ENCODE data around the gene PLSCR3.
A peak's percentile ranks its signal among the peaks of the same experiment; 100 is the strongest.

PLSCR3 gene

DNA sequence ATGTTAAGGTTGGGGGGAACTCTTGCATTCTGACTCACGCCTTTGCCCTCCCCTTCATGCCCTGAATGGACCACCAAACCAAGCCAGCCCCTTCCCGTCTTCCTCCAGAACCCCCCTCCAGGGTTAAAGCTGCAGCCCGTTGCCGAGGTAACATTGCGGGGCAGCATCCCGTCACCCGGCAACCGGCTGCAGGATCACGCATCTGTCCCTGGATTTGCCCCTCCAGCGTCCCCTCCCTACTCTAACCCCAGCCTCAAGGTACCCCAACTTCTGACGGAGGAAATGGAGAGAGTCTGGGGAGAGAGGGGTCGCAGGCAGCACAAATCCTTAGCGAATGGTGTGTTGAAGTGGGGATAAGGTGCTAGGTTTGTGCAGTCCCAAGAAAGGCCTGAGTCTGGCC is 12.8 kb upstream of the PLSCR3 start:
- DNase-seq (ENCODE audit: low spot score), result no peak
- no peak for FAIRE-seq

DNA sequence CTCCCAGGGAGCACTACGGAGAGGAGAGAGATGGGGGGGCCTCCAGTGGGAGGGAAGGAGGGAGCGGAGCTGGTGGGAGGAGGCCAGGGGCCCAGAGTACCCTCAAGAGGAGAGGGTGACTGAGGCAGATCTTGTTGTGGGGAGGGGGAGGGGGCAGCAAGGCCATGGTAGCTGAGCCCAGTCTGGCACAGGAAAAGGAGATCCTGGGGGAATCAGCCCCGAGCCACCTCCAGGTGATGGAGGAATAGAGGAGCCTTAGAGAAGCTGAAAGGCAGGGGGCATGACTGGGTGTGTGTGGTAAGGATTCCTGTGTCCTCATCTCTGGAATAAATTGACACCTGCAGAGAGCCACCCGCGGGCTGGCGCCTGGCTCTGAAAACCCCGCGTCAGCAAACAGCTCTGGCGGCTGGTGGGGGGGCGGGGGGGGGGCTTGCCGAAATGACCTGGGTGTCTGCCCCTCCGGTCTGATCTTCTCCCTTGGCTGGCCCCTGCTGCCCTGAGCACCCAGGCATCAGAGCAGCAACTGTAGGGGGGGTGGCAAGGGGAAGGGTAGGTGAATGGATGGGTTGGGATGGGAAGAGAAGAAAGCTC is 12.0 kb upstream of the PLSCR3 start:
- FAIRE-seq, result no peak
- no peak for DNase-seq (ENCODE audit: low spot score)

DNA sequence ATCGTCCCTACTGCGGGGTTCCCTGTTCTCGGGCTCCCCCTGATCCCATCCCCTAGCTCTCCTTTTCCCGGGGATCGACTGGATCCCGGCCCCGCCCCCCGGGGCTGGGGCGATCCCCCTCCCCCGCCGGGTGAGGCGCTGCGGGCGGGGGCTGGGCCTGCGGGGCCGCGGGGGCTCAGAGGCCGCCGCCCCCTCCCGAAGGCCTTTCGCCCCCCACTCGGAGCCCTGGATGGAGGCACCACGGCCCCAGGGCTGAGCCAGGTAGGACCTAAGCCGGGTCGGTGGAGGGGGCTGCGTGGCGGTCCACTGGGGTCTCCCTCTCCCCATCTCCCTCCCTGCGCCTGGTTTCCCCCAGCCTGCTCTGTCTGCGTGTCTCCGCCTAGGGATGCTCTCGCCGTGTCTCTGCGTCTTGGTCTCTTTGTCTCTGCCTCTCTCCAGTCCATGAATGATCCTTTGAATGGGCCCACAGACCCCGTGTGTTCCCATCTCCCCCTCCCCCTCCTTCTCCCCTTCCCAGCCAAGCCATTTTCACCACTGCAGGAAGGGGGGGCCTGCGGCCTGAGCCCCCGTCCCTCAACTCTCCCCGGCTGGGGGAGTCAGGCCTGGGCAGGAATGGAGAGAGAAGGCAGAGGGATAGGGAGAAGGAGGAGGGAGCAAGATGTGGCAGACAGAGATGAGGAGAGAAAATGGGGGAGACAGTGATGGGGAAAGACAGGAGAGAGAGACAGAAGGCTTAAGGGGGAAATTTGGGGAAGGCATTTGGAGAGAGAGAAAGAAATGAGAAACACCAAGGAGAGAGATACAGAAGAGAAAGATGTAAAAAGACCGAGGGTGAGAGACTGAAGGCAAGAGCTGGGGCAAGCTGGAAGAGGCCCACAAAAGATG is 11.3 kb upstream of the PLSCR3 start:
- no peak for DNase-seq (ENCODE audit: low spot score)
- no peak for FAIRE-seq

DNA sequence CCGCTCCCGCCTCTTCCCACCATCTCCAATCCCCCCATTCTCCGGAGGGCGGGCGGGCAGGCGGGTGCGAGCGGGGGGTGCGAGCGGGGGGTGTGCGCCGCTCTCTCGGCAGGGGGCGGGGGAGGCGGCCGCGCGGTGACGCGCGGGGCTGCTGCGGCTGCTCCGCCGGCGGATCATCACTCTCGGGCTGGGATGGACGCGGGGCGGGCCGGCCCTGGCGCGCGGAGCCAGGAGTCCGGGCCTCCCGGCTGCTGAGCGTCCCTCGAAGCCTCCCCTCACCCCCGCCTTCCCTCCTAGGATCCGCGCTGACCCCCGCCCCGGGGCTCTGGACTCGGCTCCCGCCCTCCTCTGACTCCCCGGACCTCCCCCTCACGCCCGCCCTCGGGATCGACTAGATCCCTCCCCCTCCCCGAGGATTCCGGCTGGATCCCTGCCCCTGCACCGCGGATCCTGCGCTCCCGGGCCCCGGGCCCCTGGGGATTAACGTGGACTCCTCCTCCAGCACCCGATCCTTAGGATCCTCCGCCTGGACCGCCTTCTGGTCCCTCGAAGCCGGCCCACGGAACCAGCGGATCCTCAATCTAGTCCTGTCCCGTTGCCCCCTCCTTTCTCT is 10.5 kb upstream of the PLSCR3 start:
- DNase-seq (ENCODE audit: low spot score) (no peak), FAIRE-seq (no peak)

DNA sequence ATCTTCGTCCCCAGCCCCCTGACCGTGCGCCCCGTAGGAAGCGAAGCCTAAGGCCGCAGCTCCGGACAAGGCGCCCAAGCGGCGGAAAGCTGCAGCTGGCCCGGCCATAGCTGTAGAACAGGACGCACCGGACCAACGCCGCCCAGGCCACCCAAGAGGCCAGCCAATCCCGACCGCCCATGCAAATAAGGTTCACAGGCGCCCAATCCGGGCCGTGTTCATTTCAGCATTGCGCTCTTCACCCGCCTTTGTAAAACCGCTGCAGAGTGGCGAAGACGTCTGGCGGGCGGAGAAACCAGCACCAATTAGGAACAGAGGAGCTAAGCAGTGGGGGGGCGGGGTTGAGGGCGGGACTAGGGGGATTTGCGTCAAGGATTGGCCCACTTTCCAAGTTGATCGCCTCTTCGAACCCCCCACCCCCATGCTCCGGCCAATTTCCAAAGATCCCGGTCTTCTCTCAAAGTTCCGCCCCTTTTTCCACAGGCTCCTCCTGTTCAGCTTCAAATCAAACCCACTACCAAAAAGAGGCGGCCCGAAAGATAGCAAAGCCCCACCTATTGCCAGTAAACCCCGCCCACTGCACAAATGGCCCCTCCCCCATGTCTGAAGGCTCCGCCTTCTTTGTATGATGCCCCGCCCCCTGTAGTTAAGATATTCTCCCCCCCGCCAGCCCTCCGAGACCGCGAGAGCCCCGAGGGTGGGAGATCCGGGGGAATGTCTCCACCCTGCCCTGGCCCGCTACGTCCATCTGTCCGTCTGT is 9.8 kb upstream of the PLSCR3 start, which contains the start of gene TMEM256:
Gene TMEM256 (minus strand): TSS at position 121 of the 760 bp plus-strand sequence. CDS start 13 bp downstream, at position 108.
- FAIRE-seq (peak; percentile 90), DNase-seq (ENCODE audit: low spot score) (peak; percentile 96)

DNA sequence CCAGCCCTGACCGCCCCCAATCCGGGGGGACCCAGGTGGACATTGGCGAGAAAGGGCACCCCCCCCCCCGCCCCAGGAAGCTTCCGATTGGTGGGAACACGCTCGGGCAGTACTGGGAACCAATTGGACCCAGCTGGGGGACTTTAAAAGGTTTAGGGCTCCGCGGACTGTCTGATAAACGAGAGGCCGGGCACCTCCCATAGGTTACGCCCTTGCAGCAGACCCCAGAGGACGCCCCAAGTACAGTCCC is 9.3 kb upstream of the PLSCR3 start:
- FAIRE-seq (no peak), DNase-seq (ENCODE audit: low spot score) (no peak)

DNA sequence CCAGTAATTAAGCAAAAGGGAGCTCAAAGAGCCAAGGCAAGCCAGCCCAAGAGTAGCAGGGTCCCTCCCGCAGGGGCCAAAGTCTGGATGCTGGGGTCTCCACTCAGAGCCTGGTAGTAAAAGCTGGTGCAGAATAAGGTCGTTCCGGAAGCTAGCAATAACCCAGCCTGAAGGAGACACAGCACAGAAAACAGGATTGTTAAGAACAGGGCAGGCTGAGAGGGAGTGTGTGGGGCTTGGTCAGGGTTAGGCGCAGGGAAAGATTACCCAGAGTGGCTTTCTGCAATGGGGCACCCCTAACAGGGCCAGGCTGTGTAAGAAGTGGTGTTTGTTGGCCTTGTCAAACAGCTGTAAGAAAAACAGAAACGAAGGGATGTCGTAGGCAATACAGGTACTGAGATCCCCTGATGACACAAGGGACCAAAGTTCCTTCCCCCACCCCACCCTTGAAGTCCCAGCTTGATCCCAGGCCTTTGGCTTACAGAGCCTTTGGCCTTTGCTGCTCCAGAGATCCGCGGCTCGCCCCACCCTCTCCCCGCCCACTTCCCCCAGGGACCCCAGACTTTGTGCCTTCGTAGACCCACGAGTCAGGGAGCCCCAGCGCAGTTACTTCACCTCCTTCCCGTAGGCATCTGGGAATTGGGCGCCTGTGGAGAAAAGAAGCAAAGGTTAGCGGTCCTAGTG is 8.9 kb upstream of the PLSCR3 start:
- DNase-seq (ENCODE audit: low spot score) (no peak), FAIRE-seq (no peak)

DNA sequence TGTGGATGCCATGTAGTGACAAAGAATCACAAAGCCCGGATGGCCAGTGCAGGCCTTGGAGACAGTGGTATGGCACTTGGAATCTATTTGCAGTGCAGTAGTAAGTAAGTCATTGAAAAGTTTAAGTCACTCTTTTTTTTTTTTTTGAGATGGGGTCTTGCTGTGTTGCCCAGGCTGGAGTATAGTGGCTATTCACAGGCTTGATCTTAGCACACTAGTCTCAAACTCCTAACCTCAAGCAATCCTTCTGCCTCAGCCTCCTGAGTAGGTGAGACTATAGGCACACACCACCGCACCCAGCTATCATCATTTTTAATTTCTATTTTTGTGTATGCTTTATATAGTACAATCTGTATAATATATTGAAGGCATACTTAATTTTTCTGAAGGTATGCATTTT is 4.3 kb upstream of the PLSCR3 start:
- DNase-seq (ENCODE audit: low spot score) (no peak), FAIRE-seq (no peak)

DNA sequence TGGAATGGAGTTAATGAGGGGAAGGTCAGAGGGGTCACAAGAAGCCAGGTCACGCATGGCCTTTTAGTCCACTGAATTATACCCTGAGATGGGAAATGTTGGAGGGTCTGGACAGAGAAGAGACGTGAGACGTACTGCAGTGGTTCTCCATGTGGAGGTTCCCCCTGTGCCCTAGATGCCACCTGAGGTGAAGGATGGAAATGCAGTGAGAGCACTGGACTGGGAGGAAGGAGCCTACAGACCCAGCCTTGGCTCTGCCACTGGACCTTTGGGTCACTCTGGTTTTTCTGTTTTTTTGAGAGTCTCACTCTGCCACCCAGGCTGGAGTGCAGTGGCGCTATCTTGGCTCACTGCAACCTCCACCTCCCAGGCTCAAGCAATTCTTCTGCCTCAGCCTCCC is 1.8 kb upstream of the PLSCR3 start:
- DNase-seq (ENCODE audit: low spot score), result no peak
- FAIRE-seq, result no peak

DNA sequence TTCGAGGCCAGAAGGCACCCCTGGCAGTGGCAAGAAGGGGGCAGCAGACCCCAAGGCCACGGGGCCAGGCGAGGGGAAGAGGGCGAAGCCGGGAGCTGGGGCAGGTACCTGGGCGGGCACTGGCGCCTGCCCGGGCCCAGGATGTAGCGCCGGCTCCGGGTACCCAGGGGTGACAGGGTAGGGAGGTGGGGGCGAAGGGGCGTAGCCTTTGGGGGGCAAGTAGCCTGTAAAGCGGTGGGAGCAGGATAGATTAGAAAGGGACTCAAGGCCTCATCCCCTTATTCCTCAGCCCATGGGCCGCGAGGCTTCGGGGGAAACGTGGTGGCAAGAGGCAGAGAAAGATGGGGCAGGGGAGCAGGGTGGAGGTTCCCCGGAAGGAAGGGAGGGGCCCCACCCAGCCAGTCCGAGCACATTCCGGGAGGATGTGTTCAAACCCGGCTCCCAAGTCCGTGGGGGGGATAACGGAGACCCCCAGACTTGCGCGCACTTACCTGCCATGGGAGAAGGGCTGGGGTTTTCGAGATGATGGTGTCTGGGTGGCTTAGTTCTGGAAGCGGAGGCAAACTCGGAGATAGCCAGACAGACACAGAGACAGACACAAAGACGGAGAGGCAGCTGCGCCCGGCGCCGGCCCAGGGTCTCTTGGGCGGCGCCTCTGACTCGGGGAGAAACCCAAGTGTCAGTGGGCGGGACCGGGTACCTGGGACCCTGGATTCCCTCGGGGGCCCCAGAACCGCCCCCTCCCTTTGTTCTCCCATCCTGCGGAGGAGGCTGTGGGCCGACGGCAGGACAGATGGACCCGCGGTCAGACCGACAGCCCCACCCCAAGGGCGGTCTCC is 493 bp downstream of the PLSCR3 start:
- FAIRE-seq, result no peak
- no peak for DNase-seq (ENCODE audit: low spot score)

DNA sequence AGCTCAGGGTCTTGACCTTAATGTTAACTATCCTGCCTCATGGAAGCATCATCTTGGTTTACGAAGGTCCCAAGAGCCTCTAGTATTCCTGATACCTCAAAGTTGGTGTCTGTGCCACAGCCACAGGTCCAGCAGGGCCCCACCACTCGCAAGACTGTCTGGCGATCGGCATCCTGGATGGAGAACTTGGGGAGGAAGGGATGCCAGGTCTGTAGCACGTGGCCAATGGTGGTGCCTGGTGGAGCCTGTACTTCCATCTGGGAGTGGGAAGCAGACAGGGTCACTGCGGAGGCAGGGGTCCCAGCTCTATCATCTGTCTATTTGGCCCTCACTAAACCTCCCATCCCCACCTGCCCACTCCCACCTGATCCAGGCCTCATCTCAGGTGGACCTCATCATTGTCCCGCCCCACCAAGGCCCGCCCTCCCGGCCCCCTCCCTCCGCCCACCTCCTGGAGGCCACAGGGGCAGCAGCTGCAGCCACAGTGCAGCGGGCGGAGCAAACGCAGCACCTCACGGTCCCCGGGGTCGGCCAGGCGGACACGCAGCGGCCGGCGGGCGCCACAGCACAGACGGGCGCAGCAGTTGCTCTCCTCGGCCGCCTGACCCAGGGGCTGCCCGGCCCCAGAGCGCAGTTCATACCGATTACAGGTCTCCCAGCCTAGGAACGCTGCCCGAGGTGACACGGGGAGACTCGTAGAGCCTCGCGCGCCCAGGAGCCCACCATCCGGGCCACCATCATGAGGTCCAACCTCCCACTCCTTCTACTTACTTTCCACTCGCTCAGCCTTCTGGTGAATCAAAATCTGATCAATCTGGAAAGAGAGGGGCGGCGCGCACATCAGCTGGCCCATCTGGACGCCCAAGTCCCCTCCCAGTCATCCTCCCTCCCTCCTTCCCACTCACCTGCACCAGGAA is 1.4 kb downstream of the PLSCR3 start:
- DNase-seq (ENCODE audit: low spot score) (no peak), FAIRE-seq (no peak)

DNA sequence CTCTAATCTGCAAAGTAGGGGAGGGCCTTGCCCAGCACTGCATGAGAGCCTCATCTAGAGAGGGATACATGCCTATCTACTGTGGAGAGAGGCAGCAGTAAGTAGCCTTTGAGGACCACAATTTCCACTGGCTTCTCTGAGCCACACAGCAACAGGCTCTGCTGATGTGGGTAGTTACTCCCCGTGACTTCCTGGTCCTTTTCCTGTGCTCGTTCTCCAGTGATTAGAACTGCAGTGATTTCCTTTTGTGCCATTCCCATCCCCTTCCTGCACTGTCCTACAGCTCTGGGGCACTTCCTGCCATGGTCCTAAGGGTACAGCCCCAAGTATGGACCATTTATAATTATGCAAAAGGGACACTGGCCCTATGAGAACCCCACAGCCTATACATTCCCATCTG is 3.0 kb downstream of the PLSCR3 start:
- no peak for FAIRE-seq
- no peak for DNase-seq (ENCODE audit: low spot score)

DNA sequence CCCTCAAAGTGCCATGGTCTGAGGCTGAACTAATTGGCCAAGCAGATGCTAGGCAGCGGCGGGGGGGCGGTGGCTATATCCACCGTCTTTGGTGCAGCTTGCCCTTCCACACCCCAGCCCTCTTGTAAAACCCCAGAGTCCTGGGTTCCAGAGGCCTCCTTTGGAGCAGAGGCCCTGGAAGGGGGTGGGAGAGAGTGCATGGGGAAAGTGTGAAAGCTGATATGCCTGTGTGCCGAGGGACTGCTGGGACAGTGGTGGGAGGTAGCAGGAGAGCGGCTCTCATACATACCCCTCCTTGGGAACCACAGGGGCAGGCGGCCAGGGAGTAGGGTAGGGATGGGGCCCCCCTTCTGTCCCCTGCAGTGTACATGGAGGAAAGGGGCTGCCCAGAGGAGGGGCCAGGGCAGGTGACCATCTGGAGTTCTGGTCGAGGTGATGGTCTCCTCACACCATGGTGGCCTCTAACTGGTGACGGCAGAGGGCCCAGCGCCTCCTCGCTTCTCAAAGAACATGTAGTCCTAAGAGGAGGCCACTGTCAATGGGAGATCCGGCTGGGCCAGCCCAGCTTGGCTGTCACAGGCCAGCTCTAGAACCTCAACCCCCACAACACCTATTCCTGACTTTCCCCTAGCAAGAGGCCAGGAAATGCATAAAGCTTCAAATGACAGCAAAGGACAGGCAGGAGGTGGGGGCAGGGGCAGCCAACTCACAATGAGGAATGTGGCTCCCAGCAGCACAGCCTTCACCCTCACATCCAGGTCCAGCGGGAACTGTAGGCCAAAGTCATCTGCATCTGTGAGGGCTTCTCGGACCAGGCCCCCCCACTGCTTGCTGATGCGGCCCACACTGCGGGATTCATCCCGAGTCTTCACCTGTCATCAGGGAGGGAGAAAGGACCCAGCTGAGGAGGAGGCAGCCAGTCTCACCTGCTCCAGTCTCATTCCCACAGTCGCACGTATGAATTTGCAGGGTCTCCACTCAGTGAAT is 4.1 kb downstream of the PLSCR3 start:
- no peak for FAIRE-seq
- no peak for DNase-seq (ENCODE audit: low spot score)

DNA sequence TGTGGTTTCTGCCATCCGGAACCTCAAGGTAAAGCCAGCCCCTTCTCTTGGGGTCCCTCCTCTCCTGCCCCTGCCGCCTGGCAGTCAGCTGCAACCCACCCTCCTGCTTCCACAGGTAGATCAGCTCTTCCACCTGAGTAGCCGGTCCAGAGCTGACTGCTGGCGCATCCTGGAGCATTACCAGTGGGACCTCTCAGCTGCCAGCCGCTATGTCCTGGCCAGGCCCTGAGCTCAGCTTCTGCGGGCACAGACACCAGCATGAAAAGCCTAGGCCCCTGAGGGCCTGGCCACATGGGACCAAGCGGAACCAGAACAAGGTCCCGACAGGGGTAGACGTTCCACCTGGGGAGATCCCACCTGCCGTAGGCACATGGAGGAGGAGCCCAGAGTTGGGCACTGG is 5.5 kb downstream of the PLSCR3 start:
- FAIRE-seq (no peak), DNase-seq (ENCODE audit: low spot score) (no peak)

DNA sequence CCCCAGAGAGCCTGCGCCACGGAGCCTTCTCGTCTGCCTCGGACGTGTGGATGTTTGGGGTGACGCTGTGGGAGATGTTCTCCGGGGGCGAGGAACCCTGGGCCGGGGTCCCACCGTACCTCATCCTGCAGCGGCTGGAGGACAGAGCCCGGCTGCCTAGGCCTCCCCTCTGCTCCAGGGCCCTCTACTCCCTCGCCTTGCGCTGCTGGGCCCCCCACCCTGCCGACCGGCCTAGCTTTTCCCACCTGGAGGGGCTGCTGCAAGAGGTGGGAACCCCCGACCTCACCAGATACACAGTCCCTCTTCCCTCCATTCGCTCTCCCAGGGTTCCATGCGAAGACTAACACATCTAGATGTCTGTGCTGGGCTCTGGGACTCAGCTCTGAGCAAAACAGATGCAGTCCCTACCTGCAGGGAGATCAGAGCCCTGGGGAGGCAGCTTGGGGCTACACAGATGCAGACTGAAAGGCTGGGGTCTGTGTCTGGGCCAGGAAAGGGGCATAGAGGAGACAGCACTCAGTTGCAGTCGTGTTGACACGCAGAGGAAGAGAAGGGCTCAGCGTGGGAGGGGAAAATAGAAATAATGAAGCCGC is 9.7 kb downstream of the PLSCR3 start:
- DNase-seq (ENCODE audit: low spot score), result no peak
- FAIRE-seq, result no peak

DNA sequence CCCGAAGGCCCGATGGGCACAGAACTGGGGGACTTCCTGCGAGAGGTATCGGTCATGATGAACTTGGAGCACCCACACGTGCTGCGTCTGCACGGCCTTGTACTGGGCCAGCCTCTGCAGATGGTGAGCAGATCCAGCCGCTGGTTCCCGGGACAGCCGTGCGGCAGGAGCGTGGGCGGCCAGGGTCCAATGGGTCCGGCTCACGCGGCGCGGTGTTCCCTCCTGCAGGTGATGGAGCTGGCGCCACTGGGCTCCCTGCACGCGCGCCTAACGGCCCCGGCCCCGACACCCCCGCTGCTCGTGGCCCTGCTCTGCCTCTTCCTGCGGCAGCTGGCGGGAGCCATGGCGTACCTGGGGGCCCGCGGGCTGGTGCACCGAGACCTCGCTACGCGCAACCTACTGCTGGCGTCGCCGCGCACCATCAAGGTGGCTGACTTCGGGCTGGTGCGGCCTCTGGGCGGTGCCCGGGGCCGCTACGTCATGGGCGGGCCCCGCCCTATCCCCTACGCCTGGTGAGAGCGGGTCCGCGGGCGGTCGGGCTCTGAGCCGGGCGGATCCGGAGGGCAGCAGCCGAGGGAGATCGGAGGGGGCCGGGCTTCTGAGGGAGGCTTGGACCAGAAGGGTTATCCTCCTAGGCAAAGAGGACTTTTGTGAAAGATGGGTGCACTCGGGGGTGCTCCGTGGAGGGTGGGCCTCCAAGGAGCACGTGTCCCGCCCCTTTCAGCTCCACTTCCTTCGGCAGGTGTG is 10.4 kb downstream of the PLSCR3 start:
- DNase-seq (ENCODE audit: low spot score) (no peak), FAIRE-seq (no peak)

DNA sequence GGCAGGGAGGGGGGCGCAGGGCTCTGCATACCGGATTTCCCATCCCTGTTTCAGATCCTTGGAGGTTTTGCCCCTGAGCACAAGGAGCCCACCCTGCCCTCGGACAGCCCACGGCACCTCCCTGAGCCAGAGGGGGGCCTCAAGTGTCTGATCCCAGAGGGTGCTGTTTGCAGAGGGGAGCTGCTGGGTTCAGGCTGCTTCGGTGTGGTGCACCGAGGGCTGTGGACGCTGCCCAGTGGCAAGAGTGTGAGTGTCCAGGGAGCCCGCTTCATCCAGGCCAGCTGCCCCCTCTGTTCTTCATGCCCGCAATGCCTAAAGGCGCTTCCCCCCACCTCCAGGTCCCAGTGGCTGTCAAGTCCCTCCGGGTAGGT is 11.0 kb downstream of the PLSCR3 start:
- DNase-seq (ENCODE audit: low spot score) (no peak), FAIRE-seq (no peak)

Data from RCC 7860 (cell line).